NCI-H446 (cell line): ENCODE results near the gene ARFRP1.
"Not testable (repeated sequence)": the region's sequence is repeated elsewhere in the genome, so short reads cannot be mapped to it uniquely, and the experiment has no call there.

Source experiments
- DNase-seq, 2 experiments: peaks; one replicate each; lab custom pipeline; 2025; lab: John Stamatoyannopoulos, UW

Gene ARFRP1

DNA sequence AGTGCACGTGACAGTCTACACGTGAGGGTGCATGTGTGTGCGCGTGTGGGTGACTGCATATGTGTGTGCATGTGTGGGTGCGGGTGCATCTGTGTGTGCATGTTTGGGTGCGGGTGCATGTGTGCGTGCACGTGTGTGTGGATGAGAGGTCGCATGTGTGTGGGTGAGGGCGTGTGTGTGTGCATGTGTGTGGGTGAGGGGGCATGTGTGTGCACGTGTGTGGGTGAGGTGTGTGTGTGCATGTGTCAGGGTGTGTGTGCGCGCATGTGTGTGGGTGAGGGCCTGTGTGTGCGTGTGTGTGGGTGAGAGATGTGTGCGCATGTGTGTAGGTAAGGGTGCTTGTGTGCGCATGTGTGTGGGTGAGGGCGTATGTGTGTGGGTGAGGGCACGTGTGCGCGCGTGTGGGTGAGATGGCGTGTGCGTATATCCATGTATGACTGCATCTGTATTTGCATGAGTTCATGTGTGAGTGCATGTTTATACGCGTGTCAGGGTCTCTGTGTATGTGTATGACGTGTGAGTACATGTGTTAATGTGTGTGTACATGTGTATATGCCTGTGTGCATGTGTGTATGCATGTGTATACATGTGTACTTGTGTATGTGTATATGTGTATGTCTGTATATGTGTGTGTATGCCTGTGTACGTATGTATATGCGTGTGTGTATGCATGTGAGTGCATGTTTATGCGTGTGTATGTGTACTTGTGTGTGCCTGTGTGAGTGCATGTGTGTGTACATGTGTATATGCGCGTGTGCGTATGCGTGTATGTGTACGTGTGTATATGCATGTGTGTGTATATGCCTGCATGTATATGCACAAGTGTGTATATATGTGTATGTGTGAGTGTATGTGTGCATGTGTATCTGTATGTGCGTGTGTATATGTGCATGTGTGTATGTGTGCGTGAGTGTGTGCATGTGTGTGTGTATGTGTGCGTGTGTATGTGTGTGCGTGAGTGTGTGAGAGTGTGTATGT, 24.6 kb upstream of the ARFRP1 start:
- no peak for DNase-seq

DNA sequence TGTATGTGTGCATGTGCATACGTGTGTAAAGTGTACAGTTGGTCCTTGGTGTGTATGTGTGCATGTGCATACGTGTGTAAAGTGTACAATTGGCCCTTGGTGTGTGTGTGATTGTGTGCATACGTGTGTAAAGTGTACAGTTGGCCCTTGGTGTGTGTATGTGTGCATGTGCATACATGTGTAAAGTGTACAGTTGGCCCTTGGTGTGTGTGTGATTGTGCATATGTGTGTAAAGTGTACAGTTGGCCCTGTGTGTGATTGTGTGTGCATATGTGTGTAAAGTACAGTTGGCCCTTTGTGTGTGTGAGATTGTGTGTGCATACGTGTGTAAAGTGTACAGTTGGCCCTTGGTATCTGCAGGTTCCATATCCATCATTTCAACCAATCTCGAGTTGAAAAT, 23.6 kb upstream of the ARFRP1 start:
- no peak for DNase-seq

DNA sequence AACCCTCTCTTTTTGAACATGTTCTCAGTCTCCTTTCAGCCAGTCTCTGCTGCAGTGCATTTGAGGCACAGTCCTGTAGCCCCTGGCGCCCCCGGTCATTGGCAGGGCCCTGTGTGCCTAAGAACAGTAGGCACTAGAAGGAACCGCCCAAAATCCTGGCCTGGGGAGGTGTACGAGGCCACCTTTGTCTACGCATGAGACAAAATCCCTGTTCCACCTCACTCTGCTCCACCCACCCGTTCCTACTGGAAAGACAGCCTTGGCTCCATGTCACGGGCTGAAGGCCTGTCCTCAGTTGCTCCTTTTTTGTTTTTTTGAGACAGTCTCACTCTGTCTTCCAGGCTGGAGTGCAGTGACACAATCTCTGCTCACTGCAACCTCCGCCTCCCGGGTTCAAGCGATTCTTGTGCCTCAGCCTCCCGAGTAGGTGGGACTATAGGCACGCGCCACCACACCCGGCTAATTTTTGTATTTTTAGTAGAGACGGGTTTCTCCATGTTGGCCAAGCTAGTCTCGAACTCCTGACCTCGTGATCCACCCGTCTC, 22.5 kb upstream of the ARFRP1 start:
- not testable (repeated sequence) for DNase-seq

DNA sequence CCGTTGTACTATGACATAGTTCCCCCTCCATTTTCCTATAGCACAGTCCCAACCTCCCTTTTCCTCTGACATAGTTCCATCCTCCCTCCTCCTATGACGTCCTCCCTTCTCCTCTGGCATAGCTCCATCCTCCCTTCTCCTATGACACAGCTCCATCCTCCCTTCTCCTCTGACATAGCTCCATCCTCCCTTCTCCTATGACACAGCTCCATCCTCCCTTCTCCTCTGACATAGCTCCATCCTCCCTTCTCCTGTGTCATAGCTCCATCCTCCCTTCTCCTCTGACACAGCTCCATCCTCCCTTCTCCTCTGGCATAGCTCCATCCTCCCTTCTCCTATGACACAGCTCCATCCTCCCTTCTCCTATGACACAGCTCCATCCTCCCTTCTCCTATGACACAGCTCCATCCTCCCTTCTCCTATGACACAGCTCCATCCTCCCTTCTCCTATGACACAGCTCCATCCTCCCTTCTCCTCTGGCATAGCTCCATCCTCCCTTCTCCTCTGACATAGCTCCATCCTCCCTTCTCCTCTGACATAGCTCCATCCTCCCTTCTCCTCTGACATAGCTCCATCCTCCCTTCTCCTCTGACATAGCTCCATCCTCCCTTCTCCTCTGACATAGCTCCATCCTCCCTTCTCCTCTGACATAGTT, 15.3 kb upstream of the ARFRP1 start:
- not testable (repeated sequence) for DNase-seq

DNA sequence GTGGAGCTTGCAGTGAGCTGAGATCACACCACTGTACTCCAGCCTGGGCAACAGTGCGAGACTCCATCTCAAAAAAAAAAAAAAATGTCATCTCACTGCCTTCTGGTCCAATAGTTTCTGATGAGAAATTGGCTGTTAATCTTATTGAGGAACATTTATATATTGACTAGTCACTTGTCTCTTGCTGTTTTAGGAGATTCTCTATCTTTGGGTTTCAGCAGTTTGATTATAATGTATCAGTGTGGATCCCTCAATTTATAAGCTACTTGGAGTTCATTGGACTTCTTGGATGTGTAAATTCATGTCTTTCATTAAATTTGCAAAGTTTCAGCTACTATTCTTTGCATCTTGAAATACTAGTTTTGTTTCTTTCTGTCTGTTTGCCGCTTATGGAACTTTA, 11.2 kb upstream of the ARFRP1 start:
- no peak for DNase-seq

DNA sequence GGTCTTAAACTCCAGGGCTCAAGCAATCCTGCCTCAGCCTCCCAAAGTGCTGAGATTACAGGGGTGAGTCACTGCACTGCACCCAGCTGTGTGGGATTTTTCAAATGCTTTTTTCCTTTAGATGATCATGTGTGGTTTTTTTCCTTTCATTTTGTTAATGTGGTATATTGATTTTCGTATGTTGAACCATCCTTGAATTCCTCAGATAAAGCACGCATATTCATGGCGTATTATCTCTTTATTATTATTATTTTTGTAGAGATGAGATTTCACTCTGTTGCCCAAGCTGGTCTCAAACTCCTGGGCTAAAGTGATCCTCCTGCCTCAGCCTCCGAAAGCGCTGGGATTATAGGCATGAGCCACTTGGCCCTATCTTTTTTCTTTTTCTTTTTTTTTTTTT, 7.1 kb upstream of the ARFRP1 start:
- DNase-seq = no peak

DNA sequence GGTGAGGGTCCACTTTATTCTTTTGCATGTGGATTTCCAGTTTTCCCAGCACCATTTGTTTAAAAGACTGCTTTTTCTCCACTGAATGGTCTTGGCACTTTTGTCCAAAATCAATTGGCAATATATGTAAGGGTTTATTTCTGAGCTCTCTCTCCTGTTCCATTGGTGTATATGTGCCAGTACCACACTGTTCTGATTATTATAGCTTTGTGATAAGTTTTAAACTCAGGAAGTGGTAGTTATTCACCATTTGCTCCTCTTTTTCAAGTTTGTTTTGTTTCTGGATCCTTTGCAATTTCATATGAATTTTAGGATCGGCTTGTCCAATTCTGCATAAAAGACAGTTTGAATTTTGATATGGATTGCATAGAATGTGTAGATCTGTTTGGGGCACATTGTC, 4.4 kb upstream of the ARFRP1 start:
- DNase-seq = no peak

DNA sequence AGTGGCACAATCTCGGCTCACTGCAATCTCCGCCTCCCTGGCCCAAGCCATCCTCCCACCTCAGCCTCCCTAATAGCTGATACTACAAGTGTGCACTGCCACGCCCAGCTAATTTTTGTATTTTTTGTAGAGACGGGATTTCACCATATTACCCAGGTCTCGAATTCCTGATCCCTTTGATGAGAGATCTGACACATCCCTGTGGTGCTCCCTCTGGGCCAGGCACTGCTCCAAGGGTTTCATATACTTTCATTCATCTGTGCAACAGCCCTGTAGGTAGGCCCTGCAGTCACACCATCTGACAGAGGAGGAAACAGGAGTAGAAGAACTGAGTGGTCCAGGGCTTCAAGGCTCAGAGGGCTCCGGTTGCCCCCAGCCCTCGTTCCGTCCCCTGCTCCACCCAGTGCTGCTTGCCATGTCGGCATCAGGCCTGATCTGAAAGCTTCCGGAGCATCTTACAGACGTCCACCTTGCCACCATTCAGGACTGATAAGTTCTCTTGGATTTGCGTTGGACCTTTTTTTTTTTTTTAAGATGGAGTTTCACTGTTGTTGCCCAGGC, 3.4 kb upstream of the ARFRP1 start:
- no peak for DNase-seq

DNA sequence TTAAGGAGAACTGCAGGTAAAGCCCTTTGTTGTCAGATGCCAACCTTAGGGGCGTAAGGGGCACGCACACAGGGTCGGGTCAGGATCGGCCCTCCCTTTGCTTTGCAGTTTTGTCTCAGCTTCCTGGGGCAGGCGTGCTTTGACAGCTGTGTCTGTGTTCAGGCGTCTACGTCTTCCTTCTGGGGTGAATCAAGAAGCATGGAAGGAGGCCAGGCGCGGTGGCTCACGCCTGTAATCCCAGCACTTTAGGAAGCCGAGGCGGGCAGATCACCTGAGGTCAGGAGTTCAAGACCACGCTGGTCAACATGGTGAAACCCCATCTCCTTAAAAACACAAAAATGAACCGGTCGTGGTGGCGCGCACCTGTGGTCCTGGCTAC, 1.4 kb upstream of the ARFRP1 start:
- DNase-seq = no peak

DNA sequence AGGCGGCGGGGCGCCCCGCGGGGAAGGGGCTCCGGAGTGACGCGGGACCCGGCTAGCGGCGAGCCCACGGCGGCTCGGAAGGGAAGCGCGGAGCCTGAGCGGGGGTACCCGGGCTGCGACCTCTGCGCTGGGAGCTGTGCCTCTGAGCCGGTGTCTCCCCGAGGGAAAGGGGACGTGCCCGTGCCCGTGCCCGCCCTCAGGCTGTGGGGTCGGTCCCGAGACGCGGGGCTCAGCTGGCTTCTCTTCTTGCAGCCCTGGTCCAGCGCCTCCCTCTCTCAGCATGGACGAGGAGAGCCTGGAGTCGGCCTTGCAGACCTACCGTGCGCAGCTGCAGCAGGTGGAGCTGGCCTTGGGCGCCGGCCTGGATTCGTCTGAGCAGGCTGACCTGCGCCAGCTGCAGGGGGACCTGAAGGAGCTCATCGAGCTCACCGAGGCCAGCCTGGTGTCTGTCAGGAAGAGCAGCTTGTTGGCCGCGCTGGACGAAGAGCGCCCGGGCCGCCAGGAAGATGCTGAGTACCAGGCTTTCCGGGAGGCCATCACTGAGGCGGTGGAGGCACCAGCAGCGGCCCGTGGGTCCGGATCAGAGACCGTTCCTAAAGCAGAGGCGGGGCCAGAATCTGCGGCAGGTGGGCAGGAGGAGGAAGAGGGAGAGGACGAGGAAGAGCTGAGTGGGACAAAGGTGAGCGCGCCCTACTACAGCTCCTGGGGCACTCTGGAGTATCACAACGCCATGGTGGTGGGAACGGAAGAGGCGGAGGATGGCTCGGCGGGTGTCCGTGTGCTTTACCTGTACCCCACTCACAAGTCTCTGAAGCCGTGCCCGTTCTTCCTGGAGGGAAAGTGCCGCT, 749 bp upstream of the ARFRP1 start:
- no peak for DNase-seq

DNA sequence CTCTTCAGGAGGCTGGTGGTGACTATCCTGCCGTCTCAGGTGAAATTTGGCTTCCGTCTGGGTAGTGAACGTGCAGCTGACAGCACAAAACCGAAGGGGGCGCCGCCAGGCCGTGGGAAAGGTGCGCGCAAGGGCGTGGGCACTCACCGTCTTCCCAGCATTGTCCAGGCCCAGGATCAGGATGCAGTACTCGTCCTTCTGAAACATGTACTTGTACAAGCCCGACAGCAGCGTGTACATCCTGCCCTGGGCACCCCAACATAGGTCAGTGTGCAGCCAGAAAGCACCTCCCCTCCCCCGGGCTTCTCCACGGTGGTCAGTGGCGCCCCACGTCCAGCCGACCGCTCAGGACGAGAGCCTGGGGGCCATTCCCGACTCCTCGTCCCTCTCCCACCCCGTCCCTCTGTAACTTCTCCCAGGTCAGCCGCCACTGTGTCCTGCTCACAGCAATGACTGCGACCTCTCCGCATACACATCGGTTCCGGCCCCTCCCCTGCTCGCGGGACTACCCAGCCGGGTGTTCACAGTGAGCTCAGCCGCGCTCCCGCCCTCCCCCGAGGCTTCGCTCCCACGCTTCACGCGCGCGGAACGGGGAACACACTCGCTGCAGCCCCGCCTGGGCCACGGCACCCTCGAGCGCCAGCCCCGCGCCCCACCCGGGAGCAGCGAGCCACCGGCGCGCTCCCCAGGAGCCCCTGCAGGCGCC, 771 bp downstream of the ARFRP1 start:
- DNase-seq = no peak

DNA sequence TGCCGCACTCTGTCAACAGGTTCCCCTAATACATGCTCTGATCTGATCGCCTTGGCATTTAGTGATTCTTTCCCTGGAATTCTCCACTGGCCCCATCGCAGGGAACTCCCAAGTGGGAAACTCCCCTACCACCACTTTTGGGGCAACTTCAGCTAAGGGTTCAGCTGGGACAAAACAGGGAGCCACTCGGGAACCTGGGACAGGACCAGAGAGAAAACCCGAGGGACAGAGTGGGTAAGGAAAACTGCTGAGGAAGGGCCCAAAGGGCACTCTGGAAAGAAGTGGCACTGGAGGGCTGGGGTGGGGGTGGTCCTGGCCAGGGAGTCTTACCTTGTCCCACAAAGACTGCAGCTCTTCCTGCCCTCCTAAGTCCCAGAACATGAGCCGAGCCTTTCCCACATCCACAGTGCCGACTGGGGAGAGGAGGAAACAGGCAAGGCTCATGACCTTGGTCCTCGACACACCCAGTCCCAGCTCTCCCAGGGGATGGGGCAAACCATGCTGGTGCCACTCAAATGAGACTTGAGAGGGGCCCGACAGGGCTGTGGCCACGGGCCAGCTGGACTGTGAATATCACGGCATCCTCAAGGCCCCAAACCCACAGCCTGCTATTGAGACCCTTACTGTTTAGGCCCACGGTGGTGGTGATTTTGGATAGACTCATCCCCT, 1.6 kb downstream of the ARFRP1 start:
- no peak for DNase-seq

DNA sequence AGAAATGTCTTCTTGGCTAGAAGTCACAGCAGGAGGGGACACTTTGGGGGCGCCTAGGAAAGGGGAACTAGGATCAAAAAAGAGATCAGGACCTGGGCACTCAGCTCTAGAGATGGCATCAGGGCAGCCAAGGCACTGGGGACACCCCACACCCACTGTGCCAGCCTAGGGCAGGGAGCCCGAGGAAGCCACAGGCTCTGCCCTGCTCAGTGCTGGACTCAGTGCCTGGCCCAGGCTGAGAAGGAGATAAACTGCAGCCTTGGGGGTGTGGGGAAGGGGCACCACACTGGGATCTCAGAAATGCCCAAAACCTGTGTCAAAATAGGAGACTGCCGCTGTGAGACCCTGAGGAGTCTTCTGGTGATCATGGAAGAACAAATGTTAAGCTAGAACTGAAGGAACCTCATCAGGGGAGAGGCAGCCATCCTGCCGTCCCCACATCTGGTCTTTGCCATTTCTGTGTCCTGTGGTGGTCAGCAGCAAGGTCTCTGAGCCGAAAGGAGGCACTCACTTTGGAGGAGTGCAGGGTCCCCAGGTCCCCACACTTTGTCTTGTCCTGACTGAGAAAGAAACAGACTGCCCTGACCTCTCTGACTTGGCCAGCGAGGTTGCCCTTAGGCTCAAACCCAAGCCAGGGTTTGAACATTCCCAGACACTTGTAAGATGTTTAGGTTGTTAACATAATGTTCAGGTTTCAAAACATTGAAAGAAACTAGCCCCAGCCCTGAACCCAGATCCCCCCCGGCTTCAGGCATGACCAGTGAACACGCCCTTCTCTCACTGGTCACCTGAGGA, 2.3 kb downstream of the ARFRP1 start:
- DNase-seq = no peak

DNA sequence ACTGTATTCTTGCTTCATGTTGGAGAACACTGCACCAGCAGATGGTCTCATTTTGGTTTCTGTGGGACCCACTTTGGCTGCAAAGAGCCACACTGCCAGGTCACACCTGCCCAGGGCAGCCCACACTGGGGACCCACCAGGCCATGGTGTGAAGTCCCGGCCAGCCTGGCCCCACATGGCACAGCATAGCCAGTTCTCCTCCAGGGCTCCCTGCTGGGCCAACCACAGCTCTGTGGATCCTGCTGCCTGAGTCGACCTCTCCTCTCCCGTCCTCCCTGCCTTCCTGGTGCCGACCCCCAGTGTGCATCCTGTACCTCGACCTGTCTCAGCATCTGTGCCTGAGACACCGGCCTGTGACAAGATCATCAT, 3.0 kb downstream of the ARFRP1 start:
- DNase-seq = no peak

DNA sequence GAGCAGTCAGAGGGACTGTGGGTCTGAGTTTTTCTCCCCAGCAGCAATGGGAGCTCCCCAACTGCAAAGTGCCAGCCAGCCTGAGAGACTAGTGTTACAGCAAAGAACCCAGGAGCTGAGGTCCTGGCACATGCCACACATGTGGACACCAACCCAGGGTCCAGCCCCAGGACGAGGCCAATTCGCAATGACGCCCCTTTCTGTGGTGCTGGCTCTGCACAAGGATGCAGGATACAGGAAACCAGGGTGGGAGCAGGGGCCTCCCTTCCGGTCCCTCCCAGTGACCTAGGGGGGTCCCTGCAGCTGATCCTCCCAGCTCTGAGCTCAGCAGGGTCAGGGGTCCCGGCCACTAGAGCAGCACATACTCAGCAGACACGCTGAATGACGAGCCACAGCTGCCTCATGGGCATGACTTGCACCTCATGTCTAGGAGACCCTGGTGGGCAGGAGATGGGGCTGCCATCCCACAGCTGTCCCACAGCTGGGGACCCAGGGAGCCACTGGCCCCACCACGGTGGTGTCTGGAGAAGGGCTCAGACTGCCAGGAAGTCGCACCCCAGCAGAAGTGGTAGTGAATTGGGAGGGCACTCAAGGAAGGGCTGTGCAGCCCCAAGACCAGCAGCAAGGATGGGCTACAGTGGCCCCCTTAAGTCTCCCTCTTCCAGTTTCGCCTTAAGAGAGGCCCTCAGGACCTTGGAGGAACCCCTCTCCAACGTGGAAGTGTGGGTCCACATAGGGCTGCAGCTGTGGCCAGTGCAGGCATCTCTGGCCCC, 3.6 kb downstream of the ARFRP1 start:
- DNase-seq = no peak

DNA sequence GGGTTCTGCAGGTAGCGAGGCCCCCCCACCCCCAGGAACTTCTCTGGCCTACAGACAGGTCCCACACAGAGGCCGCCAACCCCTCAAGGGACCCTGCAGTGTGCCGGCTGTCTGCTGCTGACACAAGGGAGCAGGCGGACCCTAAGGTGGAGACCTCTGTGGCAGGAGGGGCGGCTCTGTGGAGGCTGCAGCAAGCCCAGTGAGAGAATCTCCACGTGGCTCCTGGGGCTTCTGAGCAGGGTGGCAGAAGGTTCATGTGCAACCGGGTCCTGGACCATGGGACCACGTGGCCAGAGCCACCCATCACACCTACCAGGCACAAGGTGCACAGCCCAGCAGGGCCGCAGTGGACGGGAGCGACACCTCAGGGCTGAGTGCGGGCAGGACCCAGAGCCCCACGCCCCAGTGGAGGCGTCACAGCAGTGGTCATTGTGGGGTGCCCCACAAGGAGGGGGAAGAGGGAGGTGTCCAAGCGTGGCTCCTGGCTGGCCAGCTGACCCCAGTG, 4.3 kb downstream of the ARFRP1 start:
- DNase-seq = no peak

DNA sequence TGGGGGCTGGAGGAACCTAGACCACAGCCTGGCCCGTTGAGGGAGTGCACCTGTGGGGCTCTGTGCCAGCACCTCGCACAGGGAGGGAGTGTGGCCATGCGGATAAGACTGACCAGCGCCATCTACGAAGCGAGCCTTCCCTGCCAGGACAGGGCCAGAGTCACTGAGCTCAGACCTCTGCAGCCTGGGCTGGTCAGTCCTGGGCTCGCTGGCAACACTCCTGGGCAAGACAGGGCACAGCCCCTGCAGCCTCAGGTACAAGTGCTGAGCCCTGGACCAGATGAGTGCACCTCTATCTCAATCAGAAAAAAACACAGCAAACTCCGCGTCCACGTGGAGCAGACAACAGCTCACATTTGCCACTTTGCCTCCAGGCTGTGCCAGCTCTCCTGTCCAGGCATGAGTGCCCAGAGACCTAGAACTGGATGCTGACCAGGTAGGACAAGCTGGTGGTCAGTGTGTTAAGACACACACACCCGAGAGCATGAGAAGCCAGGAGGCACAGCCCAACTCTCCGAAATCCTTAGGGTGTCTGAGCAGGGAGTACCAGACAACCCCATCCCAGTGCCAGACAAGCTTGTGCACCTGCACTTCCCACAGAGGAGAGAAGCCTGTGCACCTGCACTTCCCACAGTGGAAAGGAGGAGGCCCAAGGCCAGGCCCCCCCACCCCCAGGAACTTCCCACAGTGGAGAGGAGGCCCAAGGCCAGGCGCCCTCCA, 4.9 kb downstream of the ARFRP1 start:
- DNase-seq = no peak

DNA sequence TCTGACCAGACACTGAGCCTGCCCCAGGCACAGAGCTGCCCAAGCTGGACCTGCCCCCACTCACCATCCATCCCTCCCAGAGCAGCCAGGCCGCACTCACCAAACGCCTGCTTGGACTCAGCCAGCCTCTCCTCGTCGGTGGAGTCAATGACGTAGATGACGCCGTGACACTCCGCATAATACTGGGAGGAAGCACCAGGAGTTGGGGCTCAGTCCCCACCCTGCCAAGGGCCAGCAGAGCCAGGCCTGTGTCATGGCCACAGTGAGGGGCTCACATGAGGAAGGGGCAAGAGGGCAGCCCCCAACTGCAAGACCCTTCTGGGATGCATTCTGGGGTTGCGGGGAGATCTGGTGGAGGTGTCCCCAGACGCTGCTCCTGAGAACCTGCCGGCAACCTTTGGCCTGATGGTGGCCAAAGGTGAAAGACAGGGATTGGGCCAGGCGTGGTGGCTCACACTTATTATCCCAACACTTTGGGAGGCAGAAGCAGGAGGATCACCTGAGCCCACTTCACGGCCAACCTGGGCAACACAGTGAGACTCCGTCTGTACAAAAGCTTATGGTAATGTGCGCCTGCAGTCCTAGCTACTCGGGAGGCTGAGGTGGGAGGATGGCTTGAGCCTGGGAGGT, 5.6 kb downstream of the ARFRP1 start:
- no peak for DNase-seq
